GM23338 (cell line): ENCODE measurements around the gene DSCAML1. TPM values are rescaled to one million over a fixed set of nuclear protein-coding genes. Genes with fewer than 3 reads are reported as not detected.

Experiments used
- ATAC-seq: fragments of 200-7000 bp; cut with Tn5 transposase; 3 replicates; pipeline ENCODE4 v1.9.1; 2020
- DNase-seq: peaks from one replicate; pipeline ENCODE4 v3.0.0-alpha.2; 2015; ENCODE audit warnings: low spot score
- H2AFZ ChIP-seq: fragments of 200-600 bp; sonication (generic); 2 replicates; pipeline ENCODE4 v1.8.0; 2016; ENCODE audit warnings: antibody characterized with exemption, mild to moderate bottlenecking, moderate library complexity
- H3F3A ChIP-seq: fragments of 200-600 bp; sonication (generic); replicated peaks from 2 replicates; pipeline ENCODE4 v1.8.0; 2017; ENCODE audit warnings: antibody characterized with exemption, mixed run types, low read depth
- H3K27ac ChIP-seq: fragments of 200-600 bp; sonication (generic); 2 replicates; pipeline ENCODE4 v1.6.1; 2016; ENCODE audit warnings: low read depth
- H3K27me3 ChIP-seq: fragments of 200-600 bp; sonication (generic); 2 replicates; pipeline ENCODE4 v1.8.0; 2016; ENCODE audit warnings: mild to moderate bottlenecking, mixed run types, moderate library complexity; ENCODE audit not compliant: insufficient read depth
- H3K36me3 ChIP-seq: fragments of 200-600 bp; sonication (generic); 2 replicates; pipeline ENCODE4 v1.8.0; 2016; ENCODE audit warnings: mild to moderate bottlenecking; ENCODE audit not compliant: insufficient read depth
- H3K4me1 ChIP-seq: fragments of 200-600 bp; sonication (generic); 2 replicates; pipeline ENCODE4 v1.8.0; 2016; ENCODE audit warnings: mild to moderate bottlenecking, moderate library complexity; ENCODE audit not compliant: insufficient read depth
- H3K4me2 ChIP-seq: fragments of 200-600 bp; sonication (generic); 2 replicates; pipeline ENCODE4 v1.7.1; 2017; ENCODE audit warnings: mixed run types
- H3K4me3 ChIP-seq: fragments of 200-600 bp; sonication (generic); 2 replicates; pipeline ENCODE4 v1.6.1; 2016; ENCODE audit warnings: mixed run types
- H3K79me2 ChIP-seq: fragments of 200-600 bp; sonication (generic); replicated peaks from 2 replicates; pipeline ENCODE4 v1.8.0; 2017; ENCODE audit warnings: mild to moderate bottlenecking; ENCODE audit not compliant: insufficient read depth
- H3K9me2 ChIP-seq: fragments of 200-600 bp; sonication (generic); 2 replicates; pipeline ENCODE4 v1.8.0; 2017; ENCODE audit not compliant: insufficient read depth
- H4K20me1 ChIP-seq: fragments of 200-600 bp; sonication (generic); replicated peaks from 2 replicates; pipeline ENCODE4 v1.8.0; 2017; ENCODE audit warnings: mild to moderate bottlenecking; ENCODE audit not compliant: insufficient read depth
- H3K27ac Mint-ChIP-seq: 2 replicates; pipeline ENCODE4 v1.8.0; 2020; ENCODE audit warnings: inconsistent platforms, mild to moderate bottlenecking, moderate library complexity, mixed read lengths
- H3K27me3 Mint-ChIP-seq: 3 replicates; pipeline ENCODE4 v1.8.0; 2022; ENCODE audit warnings: low read depth, mild to moderate bottlenecking, moderate library complexity, mixed read lengths, inconsistent platforms; ENCODE audit not compliant: insufficient read depth, poor library complexity
- H3K36me3 Mint-ChIP-seq: 3 replicates; pipeline ENCODE4 v1.8.0; 2021; ENCODE audit warnings: low read depth, mild to moderate bottlenecking, inconsistent platforms, moderate library complexity, mixed read lengths
- H3K4me1 Mint-ChIP-seq: 3 replicates; pipeline ENCODE4 v1.8.0; 2020; ENCODE audit warnings: mild to moderate bottlenecking, inconsistent platforms, mixed read lengths
- H3K4me3 Mint-ChIP-seq: 3 replicates; pipeline ENCODE4 v1.8.0; 2021; ENCODE audit warnings: moderate library complexity, mild to moderate bottlenecking, inconsistent platforms, mixed read lengths
- H3K9me3 Mint-ChIP-seq: 3 replicates; pipeline ENCODE4 v1.8.0; 2020; ENCODE audit warnings: moderate library complexity, mild to moderate bottlenecking, inconsistent platforms, mixed read lengths
- CREB1 ChIP-seq: fragments of 250-450 bp; sonication (Bioruptor Pico); IDR thresholded peaks from 2 replicates; pipeline ENCODE4 v1.5.0; 2020; ENCODE audit warnings: low read depth, mild to moderate bottlenecking, moderate library complexity
- CTCF ChIP-seq, 2 experiments: fragments of 200-600 bp in 1 of 2; sonication (generic) in 1 of 2; conservative IDR thresholded peaks; 2 replicates each; pipeline versions ENCODE4 v1.5.1 to v1.6.1; 2016 to 2017; ENCODE audit warnings: antibody characterized with exemption in 2 of 2, low read depth in 2 of 2, mild to moderate bottlenecking in 2 of 2, moderate library complexity in 1 of 2
- EZH2 ChIP-seq: fragments of 200-600 bp; sonication (generic); IDR thresholded peaks from one replicate; pipeline ENCODE4 v1.8.0; 2017; ENCODE audit warnings: antibody characterized with exemption, mild to moderate bottlenecking, low read depth; ENCODE audit not compliant: unreplicated experiment
- EZH2phosphoT487 ChIP-seq: fragments of 200-600 bp; sonication (generic); IDR thresholded peaks from one replicate; pipeline ENCODE4 v1.8.1; 2018; ENCODE audit warnings: antibody characterized with exemption; ENCODE audit not compliant: unreplicated experiment
- JUNB ChIP-seq: IDR thresholded peaks from one replicate; pipeline ENCODE4 v1.6.1; 2016; ENCODE audit warnings: antibody characterized with exemption; ENCODE audit not compliant: unreplicated experiment
- POLR2AphosphoS5 ChIP-seq: IDR thresholded peaks from 2 replicates; pipeline ENCODE4 v1.6.1; 2016; ENCODE audit warnings: antibody characterized with exemption, low read depth
- ZNF114 ChIP-seq: fragments of 250-450 bp; sonication (Bioruptor Pico); IDR thresholded peaks from 2 replicates; pipeline ENCODE4 v1.5.0; 2020; ENCODE audit warnings: mild to moderate bottlenecking, moderate library complexity
- ZNF331 ChIP-seq: fragments of 250-450 bp; sonication (Bioruptor Pico); IDR thresholded peaks from 2 replicates; pipeline ENCODE4 v1.5.0; 2020; ENCODE audit warnings: low read depth, mild to moderate bottlenecking, moderate library complexity
- ZNF462 ChIP-seq: fragments of 250-450 bp; sonication (Bioruptor Pico); IDR thresholded peaks from 2 replicates; pipeline ENCODE4 v1.5.0; 2020; ENCODE audit warnings: mild to moderate bottlenecking, moderate library complexity
- polyA plus RNA-seq: library from polyadenylated mRNA; unstranded; fragments of >200 nt; fragmentation: Nextera tagmentation; extraction: Ambion mirVana; gene quantifications from 2 replicates; pipeline ENCODE4 v1.2.1, GENCODE V29; 2016
- total RNA-seq: library from RNA; depleted of rRNA; stranded (reverse); fragments of >200 nt; shearing (Covaris generic); gene quantifications from 2 replicates; pipeline ENCODE4 v1.2.3, GENCODE V29; 2014

DSCAML1 gene
- total and polyA plus RNA-seq, 2 experiments from 2014 or later = 0.17 TPM; not detected in 1

- H3K36me3 ChIP-seq = no peaks in the 10 kb centered on the region
- no peak overlapping the region for H3K27ac ChIP-seq
- Mint-ChIP-seq H3K36me3 (no peaks in the 10 kb centered on the region), H3K9me3 (no peaks in the 10 kb centered on the region), H3K4me1 (peaks cover 11% of the 10 kb centered on the region), H3K27me3 (peaks cover 13% of the 10 kb centered on the region), H3K27ac (no peak overlapping the region), H3K4me3 (no peak overlapping the region)
- no peaks in the 10 kb centered on the region for H3K27me3 ChIP-seq
- H3K4me3 ChIP-seq = no peak overlapping the region
- peaks cover 6% of the 10 kb centered on the region for H3K4me1 ChIP-seq
- H3F3A ChIP-seq = no peaks in the 10 kb centered on the region
- H4K20me1 ChIP-seq = no peaks in the 10 kb centered on the region
- ATAC-seq (peak; percentile 42), DNase-seq (no peak)
- H3K79me2 ChIP-seq = no peaks in the 10 kb centered on the region
- no peak overlapping the region for H2AFZ ChIP-seq
- H3K4me2 ChIP-seq = no peak overlapping the region
- no peaks in the 10 kb centered on the region for H3K9me2 ChIP-seq
- TF ChIP-seq EZH2 = no peak
- TF ChIP-seq JUNB = no peak
- peak in 1 of 2 experiments; percentile 39; a peak in 2 of 4 replicates for TF ChIP-seq CTCF (conservative IDR thresholded peaks at IDR 0.05; ENCODE audit: low read depth in 2 of 2)
- TF ChIP-seq EZH2phosphoT487 = no peak
- no peak for TF ChIP-seq CREB1 (CRISPR knock-in tag)
Measured at GRCh38 chr11:117519170-117519569, 277.8 kb downstream of the DSCAML1 start.

DNA sequence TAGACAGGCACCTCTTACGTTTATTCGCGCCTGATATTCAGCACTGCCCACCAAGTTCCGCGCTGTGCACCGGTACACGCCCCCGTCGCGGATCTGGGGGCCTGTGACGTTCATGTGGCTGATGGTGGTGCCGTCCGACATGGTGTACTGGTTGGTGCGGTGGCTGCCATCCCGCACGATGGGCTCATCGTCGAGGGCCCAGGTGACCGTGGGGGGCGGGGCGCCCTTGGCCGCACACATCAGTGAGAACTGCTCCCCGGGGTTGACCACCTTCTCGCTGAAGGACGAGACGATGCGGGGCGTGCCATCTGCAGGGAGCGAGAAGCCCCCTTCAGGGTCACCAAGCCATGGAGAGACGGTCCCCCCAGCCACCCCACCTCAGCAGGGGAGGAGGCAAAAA, 278.6 kb downstream of the DSCAML1 start:
- no peak overlapping the region for H3K4me3 Mint-ChIP-seq

More for the DNA sequence above, 278.6 kb downstream of the DSCAML1 start:
- H3K79me2 ChIP-seq = no peaks in the 10 kb centered on the region
- H3K27me3 ChIP-seq = no peaks in the 10 kb centered on the region
- Mint-ChIP-seq H3K9me3 (no peaks in the 10 kb centered on the region), H3K4me1 (peaks cover 11% of the 10 kb centered on the region), H3K36me3 (no peaks in the 10 kb centered on the region), H3K27me3 (peaks cover 14% of the 10 kb centered on the region), H3K27ac (no peak overlapping the region)
- ATAC-seq (no peak), DNase-seq (no peak)
- no peak overlapping the region for H2AFZ ChIP-seq
- no peak overlapping the region for H3K4me2 ChIP-seq
- H3K27ac ChIP-seq = no peak overlapping the region
- H3K36me3 ChIP-seq = no peaks in the 10 kb centered on the region
- no peaks in the 10 kb centered on the region for H3K9me2 ChIP-seq
- H4K20me1 ChIP-seq = no peaks in the 10 kb centered on the region
- H3F3A ChIP-seq = no peaks in the 10 kb centered on the region
- TF ChIP-seq CREB1 (CRISPR knock-in tag) (no peak), ZNF462 (no peak), ZNF114 (CRISPR knock-in tag) (no peak), POLR2AphosphoS5 (no peak), JUNB (no peak), ZNF331 (CRISPR knock-in tag) (no peak)
- H3K4me3 ChIP-seq = no peak overlapping the region
- peaks cover 6% of the 10 kb centered on the region for H3K4me1 ChIP-seq
